Stimulated activated CD4-positive, alpha-beta T cell treated with anti-CD3 and anti-CD28 coated beads, Interleukin-2, amount 100 ng/mL, for 4 hours (primary cell): ENCODE results near the gene UGT1A9.
"Not testable (repeated sequence)": the region's sequence is repeated elsewhere in the genome, so short reads cannot be mapped to it uniquely, and the experiment has no call there.

ENCODE experiments used
- DNase-seq: peaks from one replicate; pipeline ENCODE4 v3.0.0-alpha.2; 2020; ENCODE audit warnings: low read depth

The UGT1A9 gene

GRCh38 chr2:233680361-233681045 lies 8.8 kb downstream of the UGT1A9 start:
- DNase-seq = no peak

GRCh38 chr2:233681521-233682099 lies 9.9 kb downstream of the UGT1A9 start, which contains the start of gene UGT1A7:
UGT1A7 (plus strand) TSS chr2:233681901; CDS start chr2:233681938, 37 bp downstream.
- no peak for DNase-seq

- DNase-seq = no peak
Observed at GRCh38 chr2:233684640-233685039, 12.9 kb downstream of the UGT1A9 start.

DNA sequence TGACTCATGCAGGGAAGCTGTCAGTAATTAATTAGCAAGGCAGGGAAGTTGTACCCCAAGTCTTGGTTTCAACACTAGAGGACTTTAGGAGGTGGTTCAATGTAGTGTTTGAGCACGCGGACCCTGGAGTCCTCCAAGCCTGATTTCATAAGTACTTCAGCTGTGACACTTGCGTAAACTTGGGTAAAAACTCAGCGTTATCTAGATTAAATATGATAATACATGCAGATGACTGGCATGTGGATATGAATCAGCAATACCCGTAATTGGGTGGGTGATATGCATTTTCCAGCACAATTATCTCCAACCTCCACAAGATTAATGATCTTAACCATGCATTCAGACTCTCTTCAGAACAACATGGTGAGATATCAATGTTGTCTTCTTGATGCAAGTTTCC lies 15.2 kb downstream of the UGT1A9 start:
- no peak for DNase-seq

DNA sequence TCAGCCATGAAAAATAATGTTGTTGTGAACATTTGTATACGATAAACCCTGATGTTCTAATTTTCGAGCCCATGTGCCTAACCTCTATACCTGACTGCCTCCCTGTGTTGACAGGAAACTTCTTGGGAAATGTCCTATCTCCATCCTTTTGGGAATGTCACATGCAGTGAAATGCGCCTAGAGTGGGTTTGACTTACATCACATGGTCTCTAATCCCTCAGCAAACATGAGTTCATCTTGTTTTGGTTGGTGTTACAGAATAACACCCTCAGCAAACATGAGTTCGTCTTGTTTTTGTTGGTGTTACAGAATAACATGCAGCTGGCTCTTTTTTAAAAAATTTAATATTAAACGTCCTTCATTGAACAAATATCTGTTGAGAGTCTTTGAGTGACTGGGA lies 16.6 kb downstream of the UGT1A9 start:
- DNase-seq = no peak

- no peak for DNase-seq
Observed at GRCh38 chr2:233689031-233689430, 17.3 kb downstream of the UGT1A9 start.

GRCh38 chr2:233689501-233689900 lies 17.8 kb downstream of the UGT1A9 start:
- DNase-seq = no peak

GRCh38 chr2:233690444-233690843 lies 18.7 kb downstream of the UGT1A9 start:
- DNase-seq = no peak

- DNase-seq = no peak
Observed at GRCh38 chr2:233691443-233692433, 20.0 kb downstream of the UGT1A9 start.

GRCh38 chr2:233692648-233693047 lies 20.9 kb downstream of the UGT1A9 start, which contains the start of gene UGT1A6:
UGT1A6 (plus strand) TSS chr2:233692890; CDS start chr2:233693005, 115 bp downstream.
- DNase-seq = no peak

DNA sequence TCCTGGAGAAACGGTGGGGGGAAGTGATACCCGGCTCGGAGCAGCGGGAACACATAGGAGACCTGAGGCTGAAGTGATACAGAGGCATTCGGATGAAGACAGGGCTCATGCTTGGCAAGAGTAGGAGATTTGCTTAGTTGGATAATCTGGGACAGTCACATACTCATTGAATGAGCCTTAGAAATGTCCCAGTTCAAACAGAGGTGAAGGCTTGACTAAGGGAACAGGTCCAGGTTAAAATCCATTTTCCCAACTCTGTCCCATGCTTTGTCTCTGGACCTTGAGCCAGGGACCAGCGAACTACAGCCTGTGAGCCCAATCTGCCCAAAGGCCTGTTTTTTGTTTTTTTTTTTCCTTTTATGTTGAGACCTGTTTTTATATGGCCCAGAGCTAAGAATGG lies 22.3 kb downstream of the UGT1A9 start:
- no peak for DNase-seq

DNA sequence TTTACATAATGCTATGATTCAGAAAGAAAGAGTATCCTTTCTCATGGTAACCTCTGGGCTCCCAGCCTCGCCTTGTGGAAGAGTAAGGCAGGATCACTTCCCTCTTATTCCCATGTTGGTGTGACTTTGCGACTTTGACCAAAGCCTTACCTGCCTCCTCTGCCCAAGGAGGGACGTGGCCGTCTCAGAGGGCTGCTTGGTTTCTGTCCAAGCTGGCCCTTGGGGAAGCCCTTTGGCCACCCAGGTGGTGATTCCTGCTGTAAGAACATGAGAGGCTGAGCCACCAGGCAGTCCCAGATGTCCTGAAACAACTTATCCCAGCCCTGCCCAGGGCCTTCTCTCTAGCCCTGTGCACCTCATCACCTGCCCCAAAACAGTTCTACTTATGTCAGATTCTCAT lies 27.0 kb downstream of the UGT1A9 start:
- no peak for DNase-seq

DNA sequence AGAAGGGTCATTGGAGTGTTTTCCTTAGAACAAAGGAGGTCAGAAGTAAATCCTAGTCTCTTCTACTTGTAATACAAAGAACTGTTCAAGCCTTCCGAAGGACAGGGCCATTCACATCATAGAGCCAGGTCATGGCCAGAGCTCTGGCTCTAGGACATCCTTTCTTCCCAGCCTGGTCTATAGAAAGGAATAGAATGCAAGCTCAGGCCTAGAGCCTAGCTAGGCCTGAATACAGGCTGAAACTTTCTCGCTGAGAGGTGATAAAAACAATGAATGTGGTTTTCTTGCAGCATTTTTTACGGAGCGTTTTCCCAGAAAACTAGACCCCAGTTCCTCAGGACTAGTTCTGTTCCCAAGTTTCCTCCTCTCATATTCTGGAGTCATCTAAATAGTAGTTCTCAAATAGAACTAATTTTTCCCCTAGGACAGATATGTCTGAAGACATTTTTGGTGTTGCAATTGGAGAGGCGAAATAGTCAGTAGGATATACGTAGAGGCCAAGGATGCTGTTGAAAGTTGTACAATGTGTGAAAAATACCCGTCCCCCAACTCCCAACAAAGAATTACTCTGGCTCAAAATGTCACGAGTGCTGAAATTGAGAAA lies 27.8 kb downstream of the UGT1A9 start:
- DNase-seq = no peak

DNA sequence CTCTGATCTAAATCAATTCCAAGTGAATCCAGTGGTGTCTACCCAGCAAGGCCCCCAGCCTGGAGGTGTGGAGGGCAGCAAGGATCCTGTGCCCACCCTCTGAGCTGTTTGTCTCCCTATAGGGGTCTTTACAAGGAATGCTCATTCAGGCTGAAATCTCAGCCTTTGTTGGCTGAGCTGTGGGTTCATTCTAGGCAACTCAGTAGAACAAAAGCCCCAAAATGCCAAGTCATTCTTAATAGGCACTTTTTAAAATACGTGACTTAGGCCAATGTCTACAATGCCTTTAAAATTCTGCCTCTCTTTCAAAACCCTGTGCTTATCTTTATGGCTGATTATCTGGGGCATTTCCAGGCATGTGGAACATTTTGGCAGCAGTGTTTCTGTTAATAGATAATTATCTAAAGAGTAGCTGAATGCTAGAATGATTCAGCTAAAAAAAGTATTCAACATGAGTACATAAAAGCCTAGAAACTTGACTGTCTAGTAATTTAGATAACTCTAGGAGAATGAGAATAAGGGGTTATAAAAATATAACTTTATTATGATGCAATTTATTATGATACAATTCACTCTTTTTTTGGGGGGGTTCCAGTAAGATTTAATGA lies 28.4 kb downstream of the UGT1A9 start:
- DNase-seq = no peak

GRCh38 chr2:233700842-233701241 lies 29.1 kb downstream of the UGT1A9 start:
- not testable (repeated sequence) for DNase-seq

- no peak for DNase-seq
Observed at GRCh38 chr2:233702238-233702637, 30.5 kb downstream of the UGT1A9 start.

DNA sequence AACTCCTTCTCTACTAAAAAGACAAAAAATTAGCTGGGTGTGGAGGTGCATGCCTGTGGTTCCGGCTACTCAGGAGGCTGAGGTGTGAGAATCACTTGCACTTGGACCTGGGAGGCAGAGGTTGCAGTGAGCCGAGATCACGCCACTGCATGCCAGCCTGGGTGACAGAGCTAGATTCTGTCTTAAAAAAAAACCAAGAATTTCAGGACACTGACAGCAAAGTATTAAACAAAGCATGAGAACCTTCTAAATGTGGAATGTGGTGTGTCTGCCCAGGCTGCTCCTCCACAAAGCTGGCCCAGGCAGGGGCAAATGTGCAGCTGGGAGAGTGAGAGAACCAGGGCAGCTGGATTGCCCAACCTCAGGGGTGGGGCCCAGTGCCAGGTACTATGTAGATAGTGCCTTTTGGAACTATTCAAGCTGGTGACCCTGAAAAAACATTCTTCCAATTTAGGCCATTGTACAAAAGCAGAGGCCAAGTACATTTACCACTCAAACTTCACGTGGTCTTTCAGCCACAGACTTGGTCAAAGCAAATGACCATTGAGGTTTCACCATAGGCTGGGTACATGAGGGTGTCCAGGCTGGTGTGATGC lies 34.3 kb downstream of the UGT1A9 start:
- DNase-seq = no peak

GRCh38 chr2:233706720-233707119 lies 35.0 kb downstream of the UGT1A9 start:
- DNase-seq = no peak

- no peak for DNase-seq
Observed at GRCh38 chr2:233707940-233708644, 36.4 kb downstream of the UGT1A9 start.

GRCh38 chr2:233708942-233709341 lies 37.2 kb downstream of the UGT1A9 start:
- DNase-seq = no peak
